CD14-positive monocyte (primary cell): ENCODE measurements around the gene PILRA. TPM values are rescaled to one million over a fixed set of nuclear protein-coding genes. Genes with fewer than 3 reads are reported as not detected.

Experiments
- DNase-seq, 3 donors: peaks; one replicate each; pipeline ENCODE4 v3.0.0-alpha.2; 2011 to 2022
- H2AFZ ChIP-seq: 2 replicates; pipeline ENCODE4 v1.6.0; 2012; ENCODE audit warnings: mild to moderate bottlenecking, low read depth, low read length, inconsistent platforms; ENCODE audit not compliant: insufficient read depth, poor library complexity, severe bottlenecking
- H3K27ac ChIP-seq, 2 donors: 1 replicate in 1 of 2; 2 replicates in 1 of 2; pipeline ENCODE4 v1.5.1; 2012 to 2013; ENCODE audit warnings: low read length in 2 of 2, control low read depth in 1 of 2, inconsistent platforms in 1 of 2, low read depth in 1 of 2, mild to moderate bottlenecking in 1 of 2
- H3K27me3 ChIP-seq, 2 donors: one replicate each; pipeline versions ENCODE4 v1.6.0 to v1.6.1; 2011 to 2013; ENCODE audit warnings: low read length in 2 of 2; ENCODE audit not compliant: control insufficient read depth in 2 of 2, insufficient read depth in 2 of 2
- H3K36me3 ChIP-seq, 2 donors: replicated peaks in 1 of 2; 1 replicate in 1 of 2; 2 replicates in 1 of 2; pipeline versions ENCODE4 v1.5.1 to v1.6.1; 2012 to 2013; ENCODE audit warnings: low read length in 2 of 2, control low read depth in 1 of 2, inconsistent platforms in 1 of 2, mild to moderate bottlenecking in 1 of 2; ENCODE audit not compliant: insufficient read depth in 2 of 2, control insufficient read depth in 1 of 2
- H3K4me1 ChIP-seq, 2 donors: 1 replicate in 1 of 2; 2 replicates in 1 of 2; pipeline versions ENCODE4 v1.5.1 to v1.6.1; 2012 to 2013; ENCODE audit warnings: low read length in 2 of 2, control low read depth in 1 of 2, inconsistent platforms in 1 of 2, mild to moderate bottlenecking in 1 of 2, moderate library complexity in 1 of 2; ENCODE audit not compliant: insufficient read depth in 2 of 2, control insufficient read depth in 1 of 2
- H3K4me2 ChIP-seq: replicated peaks from 2 replicates; pipeline ENCODE3; 2012; ENCODE audit warnings: low read length, moderate library complexity, mild to moderate bottlenecking; ENCODE audit not compliant: poor library complexity, severe bottlenecking; ENCODE audit errors: extremely low read depth
- H3K4me3 ChIP-seq, 3 experiments: fragments of 200-600 bp in 1 of 3; sonication (generic) in 1 of 3; replicated peaks in 1 of 3; 1 replicate in 2 of 3; 2 replicates in 1 of 3; pipeline ENCODE4 v1.5.1; 2011 to 2013; ENCODE audit warnings: low read length in 3 of 3, mild to moderate bottlenecking in 3 of 3, control low read depth in 2 of 3, low read depth in 2 of 3, inconsistent platforms in 1 of 3, moderate library complexity in 1 of 3
- H3K79me2 ChIP-seq: 2 replicates; pipeline ENCODE4 v1.6.0; 2012; ENCODE audit warnings: mild to moderate bottlenecking, control low read depth, inconsistent platforms, low read length, moderate library complexity; ENCODE audit not compliant: insufficient read depth
- H3K9ac ChIP-seq: 2 replicates; pipeline ENCODE4 v1.6.0; 2017; ENCODE audit warnings: low read length, mild to moderate bottlenecking; ENCODE audit not compliant: insufficient read depth, poor library complexity, severe bottlenecking
- H3K9me3 ChIP-seq, 2 donors: replicated peaks in 1 of 2; 1 replicate in 1 of 2; 2 replicates in 1 of 2; pipeline versions ENCODE4 v1.5.1 to v1.6.1; 2012 to 2013; ENCODE audit warnings: low read length in 2 of 2, control low read depth in 1 of 2; ENCODE audit not compliant: control insufficient read depth in 1 of 2, insufficient read depth in 1 of 2
- H4K20me1 ChIP-seq: 2 replicates; pipeline ENCODE4 v1.6.0; 2012; ENCODE audit warnings: mild to moderate bottlenecking, low read length, control low read depth, moderate library complexity; ENCODE audit not compliant: insufficient read depth
- H3K27ac Mint-ChIP-seq, 7 donors: one replicate each; pipeline ENCODE4 v1.8.0; 2020; ENCODE audit warnings: mild to moderate bottlenecking in 7 of 7, mixed read lengths in 7 of 7, moderate library complexity in 6 of 7, inconsistent platforms in 2 of 7
- H3K27me3 Mint-ChIP-seq, 3 donors: one replicate each; pipeline ENCODE4 v1.8.0; 2021 to 2022; ENCODE audit warnings: low read depth in 3 of 3, mild to moderate bottlenecking in 3 of 3, mixed read lengths in 3 of 3, moderate library complexity in 3 of 3, inconsistent platforms in 1 of 3
- H3K36me3 Mint-ChIP-seq, 2 donors: one replicate each; pipeline ENCODE4 v1.8.0; 2020; ENCODE audit warnings: mixed read lengths in 2 of 2, inconsistent platforms in 1 of 2, mild to moderate bottlenecking in 1 of 2
- H3K4me1 Mint-ChIP-seq: one replicate; pipeline ENCODE4 v1.8.0; 2020; ENCODE audit warnings: mild to moderate bottlenecking, mixed read lengths
- H3K4me3 Mint-ChIP-seq, 2 donors: one replicate each; pipeline ENCODE4 v1.8.0; 2020; ENCODE audit warnings: mild to moderate bottlenecking in 2 of 2, mixed read lengths in 2 of 2, moderate library complexity in 1 of 2
- H3K9me3 Mint-ChIP-seq, 7 donors: one replicate each; pipeline ENCODE4 v1.8.0; 2020 to 2022; ENCODE audit warnings: mixed read lengths in 7 of 7, mild to moderate bottlenecking in 6 of 7, moderate library complexity in 6 of 7, inconsistent platforms in 2 of 7
- whole genome bisulfite sequencing: methylation state at CpG from one replicate; pipeline ENCODE4 v1.1.5; 2013; ENCODE audit warnings: missing lambda C conversion rate; ENCODE audit not compliant: insufficient coverage; 5-methylcytosine and 5-hydroxymethylcytosine counted together
- intact Hi-C, 2 donors: fragments of 100-400 bp; cut with micrococcal nuclease; formaldehyde crosslinking; loops; one replicate each; pipeline versions ENCODE4 v1.15.0 to v1.15.1; 2023
- polyA plus RNA-seq, 3 donors: library from polyadenylated mRNA; depleted of rRNA in 1 of 3; unstranded in 2 of 3; stranded (reverse) in 1 of 3; fragments of 300-500 nt in 2 of 3; fragments of >200 nt in 1 of 3; fragmentation: Illumina TruSeq in 2 of 3; gene quantifications; 1 replicate in 2 of 3; 2 replicates in 1 of 3; pipeline ENCODE4 v1.2.3, GENCODE V29; 2012 to 2021
- TF ChIP-seq, protein P1 (sequence below): fragments of 200-600 bp; IDR thresholded peaks from one replicate; pipeline ENCODE4 v1.8.0; 2022; ENCODE audit warnings: antibody characterized with exemption, mild to moderate bottlenecking

Gene PILRA
- polyA plus RNA-seq, 3 donors, result 316 to 491 (median 364) TPM

DNA sequence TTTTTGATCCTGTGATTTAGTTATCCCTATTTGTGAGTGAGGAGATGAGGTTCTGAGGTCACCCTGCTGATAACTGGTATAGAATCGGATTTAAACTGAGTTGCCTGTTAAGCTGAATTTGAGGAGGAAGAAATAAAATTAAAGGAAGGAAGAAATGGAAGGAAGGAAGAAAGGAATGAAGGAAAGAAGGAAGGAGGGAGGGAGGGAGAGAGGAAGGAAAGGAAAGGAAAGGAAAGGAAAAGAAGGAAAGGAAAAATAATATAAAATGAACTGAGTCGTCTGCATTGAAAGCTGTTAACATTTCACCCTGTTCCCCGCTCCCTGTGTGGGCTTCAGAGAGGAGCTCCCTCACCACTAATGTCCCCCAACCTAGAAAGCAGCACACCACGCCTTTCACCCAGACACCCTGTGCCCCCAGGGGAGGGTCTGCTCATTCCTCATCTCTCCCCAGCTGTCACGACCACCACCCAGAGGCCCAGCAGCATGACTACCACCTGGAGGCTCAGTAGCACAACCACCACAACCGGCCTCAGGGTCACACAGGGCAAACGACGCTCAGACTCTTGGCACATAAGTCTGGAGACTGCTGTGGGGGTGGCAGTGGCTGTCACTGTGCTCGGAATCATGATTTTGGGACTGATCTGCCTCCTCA lies 16.3 kb downstream of the PILRA start:
- H3K9ac ChIP-seq, result no peak overlapping the region
- H3K27ac Mint-ChIP-seq, result peak overlapping the region in 2 of 7 donors; percentile 73 to 78

DNA sequence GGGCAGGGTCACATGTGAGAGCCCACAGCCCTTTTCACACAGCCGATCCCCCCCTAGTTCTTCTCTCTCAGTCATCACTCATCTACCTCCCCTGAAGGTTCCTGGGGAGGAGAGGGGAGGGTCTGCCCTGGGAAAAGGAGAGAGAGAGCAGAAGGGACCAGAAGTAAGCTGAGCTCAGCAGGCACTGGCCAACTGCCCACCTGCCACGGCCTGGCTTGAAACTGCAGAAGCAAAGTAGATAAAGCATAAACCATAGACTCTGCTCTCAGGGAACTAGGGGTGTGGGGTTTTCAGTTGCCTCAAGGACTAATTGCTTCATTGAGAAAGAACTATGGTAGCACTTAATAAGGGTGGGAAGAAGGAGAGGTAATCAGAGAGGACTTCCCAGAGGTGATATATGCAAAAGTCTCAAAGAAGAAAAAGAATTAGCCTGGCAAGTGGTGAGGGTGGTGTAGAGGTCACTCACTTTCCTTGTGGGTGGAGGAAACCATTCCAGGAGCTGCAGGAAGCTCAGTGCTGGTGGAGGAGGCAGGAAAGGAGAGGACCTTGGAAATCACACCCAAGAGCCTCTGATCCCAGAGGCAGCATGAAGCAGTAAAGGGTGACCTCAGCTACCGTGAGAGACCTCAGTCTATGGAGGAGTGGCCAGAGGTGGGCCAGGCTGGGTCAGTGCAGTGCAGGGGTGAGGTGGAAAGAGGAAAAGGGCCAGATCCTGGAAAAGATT lies 17.2 kb downstream of the PILRA start:
- H4K20me1 ChIP-seq, result peaks cover 78% of the 10 kb centered on the region
- no peaks in the 10 kb centered on the region for H3K9me3 Mint-ChIP-seq
- TF ChIP-seq, protein P1, sequence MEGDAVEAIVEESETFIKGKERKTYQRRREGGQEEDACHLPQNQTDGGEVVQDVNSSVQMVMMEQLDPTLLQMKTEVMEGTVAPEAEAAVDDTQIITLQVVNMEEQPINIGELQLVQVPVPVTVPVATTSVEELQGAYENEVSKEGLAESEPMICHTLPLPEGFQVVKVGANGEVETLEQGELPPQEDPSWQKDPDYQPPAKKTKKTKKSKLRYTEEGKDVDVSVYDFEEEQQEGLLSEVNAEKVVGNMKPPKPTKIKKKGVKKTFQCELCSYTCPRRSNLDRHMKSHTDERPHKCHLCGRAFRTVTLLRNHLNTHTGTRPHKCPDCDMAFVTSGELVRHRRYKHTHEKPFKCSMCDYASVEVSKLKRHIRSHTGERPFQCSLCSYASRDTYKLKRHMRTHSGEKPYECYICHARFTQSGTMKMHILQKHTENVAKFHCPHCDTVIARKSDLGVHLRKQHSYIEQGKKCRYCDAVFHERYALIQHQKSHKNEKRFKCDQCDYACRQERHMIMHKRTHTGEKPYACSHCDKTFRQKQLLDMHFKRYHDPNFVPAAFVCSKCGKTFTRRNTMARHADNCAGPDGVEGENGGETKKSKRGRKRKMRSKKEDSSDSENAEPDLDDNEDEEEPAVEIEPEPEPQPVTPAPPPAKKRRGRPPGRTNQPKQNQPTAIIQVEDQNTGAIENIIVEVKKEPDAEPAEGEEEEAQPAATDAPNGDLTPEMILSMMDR, result no peak
- H3K4me3 Mint-ChIP-seq, result no peak overlapping the region
- peak overlapping the region in 1 of 2 donors; percentile 3 for H3K27ac ChIP-seq
- peaks cover 44 to 65% of the 10 kb centered on the region in 2 donors for H3K4me1 ChIP-seq
- H3K36me3 Mint-ChIP-seq, result peaks cover 45 to 70% of the 10 kb centered on the region in 2 donors
- no peak overlapping the region for H3K4me3 ChIP-seq
- peaks cover 30 to 75% of the 10 kb centered on the region in 2 donors for H3K36me3 ChIP-seq
- intact Hi-C loops, result no loop called here
- DNase-seq, result no peak
- H3K27ac Mint-ChIP-seq, result peak overlapping the region in 6 of 7 donors; percentile 27 to 81 (median 68)
- H3K79me2 ChIP-seq, result peaks cover 84% of the 10 kb centered on the region
- WGBS, result 94% methylated on average over 2 of the region's 3 CpGs
- peaks cover 0 to 3% of the 10 kb centered on the region in 2 donors for H3K9me3 ChIP-seq
- no peak overlapping the region for H3K4me2 ChIP-seq
- H3K27me3 Mint-ChIP-seq, result peaks cover 0 to 3% (median 1%) of the 10 kb centered on the region in 3 donors
- no peaks in the 10 kb centered on the region for H3K27me3 ChIP-seq
- H3K9ac ChIP-seq, result no peak overlapping the region
- H2AFZ ChIP-seq, result no peak overlapping the region
- peaks cover 49% of the 10 kb centered on the region for H3K4me1 Mint-ChIP-seq

More for the DNA sequence above, 16.3 kb downstream of the PILRA start:
- no peak overlapping the region for H3K4me3 Mint-ChIP-seq
- Histone ChIP-seq H3K4me1 (peaks cover 43 to 63% of the 10 kb centered on the region in 2 donors), H3K9me3 (peaks cover 0 to 3% of the 10 kb centered on the region in 2 donors), H3K27ac (no peak overlapping the region), H3K4me2 (no peak overlapping the region), H3K36me3 (peaks cover 26 to 67% of the 10 kb centered on the region in 2 donors), H3K79me2 (peaks cover 88% of the 10 kb centered on the region), H3K4me3 (no peak overlapping the region), H4K20me1 (peaks cover 87% of the 10 kb centered on the region), H3K27me3 (no peaks in the 10 kb centered on the region), H2AFZ (no peak overlapping the region)
- peaks cover 51% of the 10 kb centered on the region for H3K4me1 Mint-ChIP-seq
- H3K36me3 Mint-ChIP-seq, result peaks cover 47 to 73% of the 10 kb centered on the region in 2 donors
- TF ChIP-seq, protein P1, result no peak
- intact Hi-C loops, result no loop called here
- 94% methylated on average over 5 of the region's 9 CpGs for WGBS
- no peak for DNase-seq
- no peaks in the 10 kb centered on the region for H3K9me3 Mint-ChIP-seq
- peaks cover 0 to 3% (median 1%) of the 10 kb centered on the region in 3 donors for H3K27me3 Mint-ChIP-seq
